HG03066 (cell line): ENCODE data around the gene BCLAF1.
"Not testable (repeated sequence)": the region's sequence is repeated elsewhere in the genome, so short reads cannot be mapped to it uniquely, and the experiment has no call there.

Source experiments
- ATAC-seq: cut with Tn5 transposase; IDR thresholded peaks from one replicate; pipeline ENCODE4 v1.9.1; 2021; ENCODE audit warnings: low read depth; ENCODE audit not compliant: unreplicated experiment

BCLAF1 gene

DNA sequence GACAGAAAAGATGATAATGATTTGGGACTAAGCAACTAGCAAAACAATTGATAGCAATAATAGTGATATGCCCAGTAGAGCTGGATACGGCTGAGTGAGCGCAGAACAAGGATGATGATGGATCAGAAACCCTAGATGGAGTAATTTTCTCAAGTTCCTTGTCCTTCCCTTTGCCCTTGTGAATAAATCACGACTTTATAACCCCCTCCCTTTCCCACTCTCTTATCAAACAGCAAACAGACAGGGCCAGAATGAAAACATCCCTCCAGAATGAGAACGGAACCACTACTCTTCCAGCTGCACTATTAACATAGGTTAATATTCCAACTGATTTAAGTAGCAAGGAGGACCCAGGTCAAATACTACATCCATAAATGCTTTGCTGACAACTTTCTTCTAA lies 38.3 kb downstream of the BCLAF1 start:
- no peak for ATAC-seq

DNA sequence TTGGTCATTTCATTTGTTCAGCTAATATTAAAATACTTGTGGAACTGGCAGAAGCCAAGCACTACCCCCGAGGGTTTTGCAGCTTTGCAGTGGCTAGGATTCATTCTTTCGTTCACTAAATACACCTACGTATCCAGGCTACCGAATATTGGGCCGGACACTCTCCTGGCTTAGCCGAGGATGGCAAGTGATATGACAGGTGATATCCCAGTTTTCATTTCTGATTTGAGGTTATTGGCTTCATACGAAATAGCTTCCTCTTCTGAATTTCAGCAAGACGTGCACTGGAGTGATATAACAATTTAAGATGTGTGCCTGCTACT lies 39.0 kb downstream of the BCLAF1 start:
- peak; percentile 5 for ATAC-seq

DNA sequence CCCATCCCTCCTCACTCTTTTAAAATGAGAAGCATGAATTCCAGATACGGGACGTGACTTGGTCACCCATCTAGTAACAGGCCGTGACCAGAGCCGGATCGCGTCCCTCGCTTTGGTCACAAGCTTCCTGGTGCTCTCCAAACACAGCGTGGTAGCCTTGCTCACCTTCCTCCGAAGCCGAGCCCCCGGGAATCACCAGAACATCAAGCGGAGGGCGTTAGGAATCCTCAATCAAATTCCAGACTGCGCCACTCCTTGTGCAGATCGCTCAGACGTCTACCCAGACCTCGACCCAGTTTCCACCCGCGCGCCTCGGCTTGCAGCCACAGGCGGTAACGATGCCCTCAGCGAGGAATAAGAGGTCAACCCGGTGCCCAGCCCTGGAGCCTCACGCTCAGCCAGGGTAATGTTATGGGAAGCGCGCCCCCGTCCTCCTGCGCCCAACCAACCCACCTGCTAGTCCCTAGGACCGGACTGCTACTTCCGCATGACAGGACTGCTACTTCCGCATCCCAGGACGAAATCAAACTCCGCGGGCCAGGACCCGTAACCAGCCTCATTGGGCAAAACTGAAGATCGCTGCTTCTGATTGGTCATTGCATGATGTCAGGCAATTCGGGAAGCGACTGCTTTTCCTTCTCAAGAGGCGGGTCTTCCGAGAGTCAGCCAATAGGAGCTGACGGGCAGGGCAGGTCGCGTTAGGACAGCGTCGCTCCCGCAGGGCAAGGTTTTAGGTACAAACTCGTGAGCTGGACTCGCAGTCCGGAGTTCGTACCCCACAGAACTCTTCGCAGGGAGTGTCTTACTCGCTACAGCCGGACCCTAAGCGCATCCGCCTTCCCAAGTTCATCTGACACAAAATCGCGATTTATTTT lies 39.6 kb downstream of the BCLAF1 start, which contains the start of gene MTFR2:
MTFR2 (minus strand) TSS at position 501 of the 875 bp plus-strand sequence. CDS start 1,212 bp downstream, outside the sequence.
- peak; percentile 98 for ATAC-seq

DNA sequence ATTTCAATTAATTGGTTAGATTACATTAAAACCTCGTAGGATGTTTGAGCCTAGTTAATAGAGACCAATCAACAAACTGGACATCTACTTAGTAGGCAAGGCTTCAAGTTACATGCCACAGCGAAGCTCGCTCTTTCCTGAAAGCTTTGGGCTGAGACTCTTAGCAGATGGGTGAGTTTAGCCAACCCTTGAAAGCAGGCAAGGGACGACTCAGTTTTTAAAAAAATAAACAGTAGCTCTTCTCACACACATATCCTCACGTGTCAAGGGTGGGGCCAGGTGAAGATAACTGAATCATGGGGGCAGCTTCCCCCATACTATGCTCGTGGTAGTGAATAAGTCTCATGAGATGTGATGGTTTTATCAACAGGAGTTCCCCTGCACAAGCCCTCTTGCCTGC lies 40.3 kb downstream of the BCLAF1 start:
- no peak for ATAC-seq

DNA sequence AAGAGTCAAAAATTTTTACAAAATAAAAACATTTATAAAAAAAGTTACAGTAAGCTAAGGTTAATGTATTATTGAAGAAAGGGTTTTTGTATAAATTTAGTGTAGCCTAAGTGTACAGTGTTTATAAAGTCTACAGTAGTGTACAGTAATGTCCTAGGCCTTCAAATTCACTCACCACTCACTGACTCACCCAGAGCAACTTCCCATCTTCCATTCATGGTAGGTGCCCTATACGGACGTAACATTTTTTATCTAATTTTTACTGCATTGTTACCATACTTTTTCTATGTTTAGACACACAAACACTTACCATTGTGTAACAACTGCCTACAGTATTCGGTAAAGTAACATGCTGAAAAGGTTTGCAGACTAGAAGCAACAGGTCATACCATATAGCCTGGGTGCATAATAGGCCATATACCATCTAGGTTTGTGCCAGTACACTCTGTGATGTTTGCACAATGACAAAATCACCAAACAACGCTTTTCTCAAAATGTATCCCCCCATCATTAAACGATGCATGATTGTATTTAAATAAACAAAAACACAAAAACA lies 45.5 kb downstream of the BCLAF1 start:
- no peak for ATAC-seq

DNA sequence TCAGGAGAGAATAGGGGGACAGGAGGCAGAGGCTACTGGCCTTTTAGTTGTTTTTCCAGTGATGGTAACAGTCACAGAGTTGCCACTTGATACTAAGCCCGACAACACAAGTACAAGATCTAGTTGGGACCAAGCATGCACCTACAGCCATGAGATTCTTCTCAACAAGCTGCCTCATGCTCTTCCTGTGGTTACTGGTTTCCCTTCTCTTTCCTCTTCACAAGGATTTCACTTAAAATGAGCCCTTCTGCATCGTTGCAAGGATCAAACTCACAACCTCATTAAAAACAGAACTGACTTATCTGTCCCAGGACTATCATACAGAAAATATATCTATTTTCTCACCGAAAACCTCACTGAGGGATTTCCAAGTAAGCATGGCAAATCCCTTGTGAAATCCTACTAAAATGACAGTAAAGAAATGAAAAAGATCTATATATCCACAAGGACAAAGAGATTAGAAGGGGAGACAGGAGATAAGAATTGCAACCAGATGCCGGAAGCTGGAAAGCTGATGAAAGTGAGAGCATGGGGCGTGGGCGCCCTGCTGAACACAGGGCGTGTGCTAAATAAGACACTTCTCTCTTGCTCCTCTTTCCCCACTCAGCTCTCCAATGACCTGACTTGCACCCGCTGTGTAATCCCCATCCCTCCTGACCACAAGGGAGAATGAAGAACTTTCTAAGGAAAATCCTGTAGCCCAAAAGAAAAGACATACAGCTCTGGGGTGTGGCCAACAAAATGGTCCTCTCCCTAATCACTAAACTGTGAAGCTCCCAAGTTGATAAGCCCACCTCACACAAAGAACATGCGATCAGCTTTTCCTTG lies 53.0 kb downstream of the BCLAF1 start:
- ATAC-seq, result no peak

DNA sequence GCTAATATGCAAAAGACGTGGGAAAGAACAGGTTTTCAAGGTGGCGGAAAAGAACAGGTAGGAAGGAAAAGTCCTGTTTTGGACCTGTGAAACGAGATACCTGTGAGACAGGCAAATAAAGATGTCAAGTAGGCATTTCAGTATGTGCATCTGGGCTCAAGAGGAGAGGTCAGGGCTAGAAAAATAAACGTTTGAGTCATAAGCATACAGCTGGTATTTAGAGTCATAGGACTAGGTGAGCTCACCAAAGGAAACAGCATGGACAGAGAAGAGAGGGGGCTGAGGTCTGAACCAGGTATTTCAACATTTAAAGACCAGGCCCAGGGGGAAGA lies 54.4 kb downstream of the BCLAF1 start:
- ATAC-seq, result no peak

DNA sequence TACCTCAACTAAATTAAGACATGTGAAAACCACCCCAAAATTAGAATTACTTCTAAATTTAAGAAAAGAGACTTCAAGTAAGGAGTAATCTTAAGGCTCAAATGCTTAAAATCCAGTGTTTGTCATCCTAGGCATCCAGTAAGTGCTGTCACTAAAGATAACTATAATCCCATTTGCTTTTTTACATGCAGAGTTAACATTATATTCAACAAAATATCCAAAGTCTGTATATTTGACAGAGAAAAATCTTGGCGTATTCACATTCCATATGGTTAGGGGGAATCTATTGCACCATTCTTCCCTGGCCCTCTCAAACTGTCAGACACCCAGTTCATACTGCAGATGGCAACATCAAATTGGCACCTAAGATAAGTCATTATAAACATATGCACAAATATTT lies 56.9 kb downstream of the BCLAF1 start:
- ATAC-seq, result no peak

DNA sequence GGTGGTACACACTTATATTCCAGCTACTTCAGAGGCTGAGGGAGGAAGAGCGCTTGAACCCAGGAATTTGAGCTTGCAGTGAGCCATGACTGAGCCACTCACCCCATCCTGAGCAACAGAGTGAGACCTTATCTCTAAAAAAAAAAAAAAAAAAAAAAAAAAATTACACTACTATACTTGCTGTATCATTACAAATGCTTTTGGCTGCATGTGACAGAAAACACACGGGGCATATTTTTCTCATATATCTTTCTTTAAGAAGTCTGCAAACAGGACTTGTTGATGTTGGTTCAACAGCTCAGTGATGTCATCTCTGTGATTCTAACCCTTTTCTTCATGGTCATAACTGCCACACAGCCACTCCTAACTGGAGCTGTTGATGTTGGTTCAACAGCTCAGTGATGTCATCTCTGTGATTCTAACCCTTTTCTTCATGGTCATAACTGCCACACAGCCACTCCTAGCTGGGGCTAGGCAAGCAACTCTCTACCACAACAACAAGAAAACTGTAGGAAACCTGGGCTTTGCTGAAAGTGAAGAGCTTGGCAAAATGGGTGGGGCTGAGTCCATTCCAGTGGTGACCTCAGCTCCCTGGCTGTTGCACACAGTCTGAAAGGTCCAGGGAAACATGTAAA lies 59.3 kb downstream of the BCLAF1 start:
- ATAC-seq, result no peak

DNA sequence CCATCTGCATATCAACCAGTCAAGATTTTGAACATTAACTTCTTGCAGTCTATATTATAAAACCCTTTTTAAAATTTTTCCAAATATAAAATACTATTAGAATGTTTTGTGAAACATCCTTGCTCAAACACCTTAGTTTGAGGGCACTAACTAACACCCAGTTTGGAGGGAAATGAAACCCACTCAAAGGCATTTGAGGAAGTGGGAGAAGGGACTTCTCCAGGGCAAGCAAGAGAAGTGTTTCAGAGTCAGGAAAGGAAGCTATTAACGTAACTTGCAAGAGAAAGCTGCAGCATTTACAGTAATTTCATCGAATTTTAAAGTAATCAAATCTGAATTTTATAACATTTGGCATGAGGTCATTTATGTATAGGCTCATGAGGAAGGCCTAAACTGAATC lies 60.8 kb downstream of the BCLAF1 start:
- ATAC-seq, result no peak

DNA sequence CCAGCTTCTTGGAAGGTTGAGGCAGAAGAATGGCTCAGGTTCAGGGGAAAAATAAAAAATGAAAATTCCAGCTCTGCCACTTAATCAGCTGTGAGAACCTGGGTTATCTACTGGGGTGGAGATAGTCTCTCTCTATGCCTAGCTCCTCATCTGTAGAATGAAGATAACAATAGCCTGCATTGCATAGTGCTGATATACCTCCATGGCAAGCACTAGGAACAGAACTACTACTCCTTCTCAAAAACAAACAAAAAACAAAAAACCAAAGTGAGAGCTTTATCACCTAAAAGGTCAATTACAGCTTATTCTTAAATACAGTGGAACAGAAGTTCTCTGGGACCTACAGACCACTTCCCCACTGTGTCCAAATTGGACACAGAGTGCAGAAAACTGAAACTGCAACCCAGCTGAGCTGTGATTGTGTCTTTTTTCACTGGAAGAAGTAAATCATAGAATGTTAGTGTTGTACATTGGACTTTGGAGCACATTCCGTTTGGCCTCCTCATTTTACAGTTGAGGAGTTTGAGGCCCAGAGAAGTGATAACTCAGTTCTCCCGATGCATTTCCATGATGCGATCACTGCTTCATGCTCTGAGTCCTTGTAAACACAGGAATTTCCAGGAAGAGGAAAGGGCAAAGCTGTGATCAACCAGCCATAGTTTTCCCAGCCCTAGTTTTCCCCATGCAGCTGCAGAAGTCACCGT lies 62.8 kb downstream of the BCLAF1 start:
- peak; percentile 39 for ATAC-seq

DNA sequence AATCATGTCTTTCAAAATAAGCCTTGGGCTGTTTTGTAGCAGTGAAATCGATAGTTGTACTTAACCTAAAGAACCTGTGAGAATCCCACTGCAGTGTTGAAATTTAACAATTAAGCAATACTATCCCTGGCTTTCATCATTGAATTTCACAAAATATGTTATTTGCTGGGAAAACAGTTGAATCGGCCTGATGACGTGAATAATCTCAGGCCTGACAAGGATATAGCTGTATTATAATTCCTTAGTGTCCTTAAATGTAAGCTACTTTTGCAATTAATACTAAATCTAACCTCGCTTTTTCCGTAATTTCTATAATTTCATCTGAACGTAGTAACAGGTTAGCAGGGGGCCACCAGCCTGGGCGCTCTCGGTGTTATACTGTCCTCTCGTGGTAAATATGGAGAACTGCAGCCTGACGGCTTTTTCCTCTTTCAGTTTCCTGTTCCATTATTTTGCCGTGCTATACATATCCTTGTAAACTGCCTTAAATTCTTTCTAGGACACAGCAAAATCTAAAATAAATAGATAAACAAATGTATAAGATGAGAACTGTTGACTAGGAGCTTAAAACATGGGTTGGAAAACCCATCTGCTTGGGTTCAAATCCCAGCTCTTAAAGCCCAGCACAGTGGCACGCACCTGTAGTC lies 63.5 kb downstream of the BCLAF1 start:
- ATAC-seq, result peak; percentile 61

DNA sequence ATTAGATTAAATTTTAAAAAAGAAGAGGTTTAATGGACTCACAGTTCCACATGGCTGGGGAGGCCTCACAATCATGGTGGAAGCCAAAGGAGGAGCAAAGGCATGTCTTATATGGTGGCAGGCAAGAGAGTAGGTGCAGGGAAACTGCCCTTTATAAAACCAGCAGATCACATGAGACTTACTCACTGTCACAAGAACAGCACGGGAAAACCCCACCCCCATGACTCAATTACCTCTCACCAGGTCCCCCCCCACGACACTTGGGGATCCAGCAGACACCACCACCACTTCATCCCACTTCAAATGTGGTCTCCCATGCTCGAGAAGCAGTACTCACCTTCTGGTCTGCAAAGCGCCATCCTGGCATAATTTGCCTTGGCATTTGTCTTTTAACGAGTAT lies 64.2 kb downstream of the BCLAF1 start:
- ATAC-seq, result no peak

DNA sequence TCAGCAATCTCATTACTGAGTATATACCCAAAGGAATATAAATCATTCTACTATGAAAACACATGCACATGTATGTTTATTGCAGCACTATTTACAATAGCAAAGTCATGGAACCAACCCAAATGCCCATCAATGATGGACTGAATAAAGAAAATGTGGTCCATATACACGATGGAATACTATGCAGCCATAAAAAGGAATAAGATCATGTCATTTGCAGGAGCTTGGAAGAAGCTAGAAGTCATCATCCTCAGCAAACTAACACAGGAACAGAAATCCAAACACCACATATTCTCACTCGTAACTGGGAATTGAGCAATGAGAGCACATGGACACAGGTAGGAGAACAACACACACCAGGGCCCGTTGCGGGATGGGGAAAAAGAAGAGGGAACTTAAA lies 64.7 kb downstream of the BCLAF1 start:
- not testable (repeated sequence) for ATAC-seq

DNA sequence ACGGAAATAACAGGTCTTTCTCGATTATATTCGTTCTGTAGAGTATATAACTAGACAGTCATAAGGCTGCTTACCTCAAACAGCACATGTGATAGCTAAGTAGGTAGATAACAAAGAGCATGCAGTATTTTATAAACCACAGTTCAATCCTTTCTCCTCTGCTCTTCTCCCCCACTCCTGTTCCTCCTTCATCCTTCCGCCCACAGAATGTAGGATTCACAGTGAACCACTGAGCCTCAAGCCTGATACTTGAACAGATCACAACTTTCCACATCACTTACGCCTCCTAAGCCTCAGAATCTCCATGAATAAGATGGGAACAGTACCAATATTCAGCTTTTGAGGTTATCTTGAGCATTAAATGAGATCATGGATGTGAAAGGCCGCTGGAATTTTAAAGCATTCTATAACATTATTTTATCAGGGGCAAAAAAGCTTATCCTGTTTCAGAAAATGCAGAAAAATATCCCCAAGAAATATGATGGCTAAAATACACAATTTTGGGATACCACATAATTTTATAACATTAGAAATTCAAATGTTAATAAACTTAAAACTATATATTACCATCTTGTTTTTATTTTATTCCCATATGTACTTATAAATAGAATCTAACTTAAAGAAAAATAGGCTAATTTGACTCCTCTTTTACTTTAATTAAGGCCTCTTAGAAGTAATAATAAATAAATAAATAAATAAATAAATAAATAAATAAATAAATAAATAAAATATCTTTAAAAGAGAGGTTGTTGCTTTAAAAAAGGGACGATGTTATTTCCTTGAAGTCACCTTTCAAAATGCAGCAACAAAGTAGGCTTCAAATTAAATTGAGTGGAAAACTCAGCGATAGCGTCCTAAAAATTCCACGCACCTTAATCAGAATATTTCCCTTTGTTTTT lies 72.9 kb downstream of the BCLAF1 start:
- no peak for ATAC-seq

DNA sequence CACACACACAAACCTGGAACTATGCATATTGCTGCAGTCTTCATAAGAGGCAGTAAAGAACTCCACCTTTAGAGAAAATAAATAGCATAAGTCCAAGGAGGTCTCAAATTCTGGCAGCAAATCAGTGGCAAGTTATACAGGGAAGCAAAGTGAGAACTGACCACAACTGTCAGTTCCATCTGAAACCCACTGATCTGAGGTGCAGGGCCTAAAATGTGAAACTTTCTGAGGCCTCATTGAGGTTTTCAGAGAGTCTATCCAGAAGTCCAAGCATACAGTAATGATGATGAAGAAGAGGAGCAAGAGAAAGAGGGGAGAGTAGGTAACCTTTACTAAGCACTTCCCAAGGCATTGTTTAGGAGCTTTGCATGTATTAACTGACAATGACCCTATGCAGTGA lies 75.8 kb downstream of the BCLAF1 start:
- no peak for ATAC-seq

DNA sequence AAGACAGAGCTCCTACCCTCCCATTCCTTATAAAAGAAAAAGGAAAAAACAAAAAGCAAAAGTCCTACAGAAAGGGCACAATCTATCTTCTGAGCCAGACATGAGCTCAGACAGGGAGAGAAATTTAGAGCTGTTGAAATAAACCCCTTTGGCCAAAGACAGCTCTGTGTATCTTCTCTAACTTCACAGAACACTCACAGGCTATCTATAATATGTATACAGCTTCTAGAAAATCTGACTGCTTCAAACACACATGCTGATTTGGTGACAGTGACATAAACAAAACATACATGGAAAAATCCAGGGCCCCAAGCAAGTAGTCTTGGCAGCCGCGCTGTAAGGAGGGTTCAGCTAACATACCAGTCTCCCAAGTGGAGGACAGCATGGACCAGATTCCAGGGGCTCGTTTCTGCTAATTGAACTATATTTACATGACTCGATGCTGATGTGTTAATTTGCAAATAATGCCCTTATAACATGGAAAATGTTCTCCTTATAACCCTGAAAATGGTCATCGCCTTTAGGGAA lies 76.6 kb downstream of the BCLAF1 start:
- ATAC-seq, result no peak

DNA sequence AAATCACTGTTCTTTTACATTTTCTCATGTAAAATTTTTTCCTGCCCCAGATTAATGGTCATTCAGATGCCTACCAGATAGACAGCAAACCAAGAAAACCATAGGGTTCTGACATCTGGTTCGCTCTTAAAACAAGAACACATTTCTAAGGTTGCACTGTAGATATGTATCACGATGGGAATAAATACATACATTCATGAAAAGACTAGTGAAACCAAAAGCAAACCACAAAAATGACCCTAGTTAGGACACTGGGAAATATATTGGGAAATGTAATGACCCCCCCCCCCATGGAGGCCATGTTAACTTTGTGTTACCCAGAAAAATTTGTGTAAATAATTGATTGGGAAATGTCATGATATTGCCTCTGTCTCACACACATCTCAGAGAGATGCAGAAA lies 77.0 kb downstream of the BCLAF1 start:
- no peak for ATAC-seq
